GM23338 (cell line): Measurements from ENCODE around the gene PCSK7.

Source experiments
- CREB1 ChIP-seq: fragments of 250-450 bp; sonication (Bioruptor Pico); IDR thresholded peaks from 2 replicates; pipeline ENCODE4 v1.5.0; 2020; ENCODE audit warnings: low read depth, mild to moderate bottlenecking, moderate library complexity
- EZH2 ChIP-seq: fragments of 200-600 bp; sonication (generic); IDR thresholded peaks from one replicate; pipeline ENCODE4 v1.8.0; 2017; ENCODE audit warnings: antibody characterized with exemption, mild to moderate bottlenecking, low read depth; ENCODE audit not compliant: unreplicated experiment
- JUNB ChIP-seq: IDR thresholded peaks from one replicate; pipeline ENCODE4 v1.6.1; 2016; ENCODE audit warnings: antibody characterized with exemption; ENCODE audit not compliant: unreplicated experiment
- POLR2AphosphoS5 ChIP-seq: IDR thresholded peaks from 2 replicates; pipeline ENCODE4 v1.6.1; 2016; ENCODE audit warnings: antibody characterized with exemption, low read depth
- ZNF331 ChIP-seq: fragments of 250-450 bp; sonication (Bioruptor Pico); IDR thresholded peaks from 2 replicates; pipeline ENCODE4 v1.5.0; 2020; ENCODE audit warnings: low read depth, mild to moderate bottlenecking, moderate library complexity
- TF ChIP-seq, protein P1 (sequence below), 2 experiments: fragments of 200-600 bp in 1 of 2; sonication (generic) in 1 of 2; conservative IDR thresholded peaks; 2 replicates each; pipeline versions ENCODE4 v1.5.1 to v1.6.1; 2016 to 2017; ENCODE audit warnings: antibody characterized with exemption in 2 of 2, low read depth in 2 of 2, mild to moderate bottlenecking in 2 of 2, moderate library complexity in 1 of 2
- TF ChIP-seq, protein P2 (sequence below): IDR thresholded peaks from one replicate; pipeline ENCODE4 v1.6.1; 2018; ENCODE audit warnings: antibody characterized with exemption; ENCODE audit not compliant: unreplicated experiment

DNA sequence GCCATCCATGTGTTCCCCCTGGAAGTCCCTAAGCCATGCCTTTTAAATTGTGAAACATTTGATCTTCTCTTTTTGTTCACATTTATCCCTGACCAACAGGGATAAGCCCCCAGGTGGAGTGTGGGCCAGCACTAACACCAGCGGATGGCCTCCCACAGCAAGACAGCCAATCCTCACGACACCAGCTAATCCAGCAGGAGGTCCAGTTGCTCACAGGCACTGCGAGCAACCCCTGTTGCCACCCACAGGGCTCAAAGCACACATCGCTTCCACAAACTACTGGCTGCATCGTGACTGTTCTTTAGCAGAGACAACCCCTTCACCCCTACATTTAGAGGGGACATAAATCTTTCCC lies 2.0 kb downstream of the PCSK7 start:
- TF ChIP-seq POLR2AphosphoS5 (no peak), EZH2 (no peak), JUNB (no peak), ZNF331 (CRISPR knock-in tag) (no peak), CREB1 (CRISPR knock-in tag) (no peak)
- TF ChIP-seq, protein P1, sequence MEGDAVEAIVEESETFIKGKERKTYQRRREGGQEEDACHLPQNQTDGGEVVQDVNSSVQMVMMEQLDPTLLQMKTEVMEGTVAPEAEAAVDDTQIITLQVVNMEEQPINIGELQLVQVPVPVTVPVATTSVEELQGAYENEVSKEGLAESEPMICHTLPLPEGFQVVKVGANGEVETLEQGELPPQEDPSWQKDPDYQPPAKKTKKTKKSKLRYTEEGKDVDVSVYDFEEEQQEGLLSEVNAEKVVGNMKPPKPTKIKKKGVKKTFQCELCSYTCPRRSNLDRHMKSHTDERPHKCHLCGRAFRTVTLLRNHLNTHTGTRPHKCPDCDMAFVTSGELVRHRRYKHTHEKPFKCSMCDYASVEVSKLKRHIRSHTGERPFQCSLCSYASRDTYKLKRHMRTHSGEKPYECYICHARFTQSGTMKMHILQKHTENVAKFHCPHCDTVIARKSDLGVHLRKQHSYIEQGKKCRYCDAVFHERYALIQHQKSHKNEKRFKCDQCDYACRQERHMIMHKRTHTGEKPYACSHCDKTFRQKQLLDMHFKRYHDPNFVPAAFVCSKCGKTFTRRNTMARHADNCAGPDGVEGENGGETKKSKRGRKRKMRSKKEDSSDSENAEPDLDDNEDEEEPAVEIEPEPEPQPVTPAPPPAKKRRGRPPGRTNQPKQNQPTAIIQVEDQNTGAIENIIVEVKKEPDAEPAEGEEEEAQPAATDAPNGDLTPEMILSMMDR (conservative IDR thresholded peaks at IDR 0.05; ENCODE audit: low read depth in 2 of 2), result no peak
- TF ChIP-seq, protein P2, sequence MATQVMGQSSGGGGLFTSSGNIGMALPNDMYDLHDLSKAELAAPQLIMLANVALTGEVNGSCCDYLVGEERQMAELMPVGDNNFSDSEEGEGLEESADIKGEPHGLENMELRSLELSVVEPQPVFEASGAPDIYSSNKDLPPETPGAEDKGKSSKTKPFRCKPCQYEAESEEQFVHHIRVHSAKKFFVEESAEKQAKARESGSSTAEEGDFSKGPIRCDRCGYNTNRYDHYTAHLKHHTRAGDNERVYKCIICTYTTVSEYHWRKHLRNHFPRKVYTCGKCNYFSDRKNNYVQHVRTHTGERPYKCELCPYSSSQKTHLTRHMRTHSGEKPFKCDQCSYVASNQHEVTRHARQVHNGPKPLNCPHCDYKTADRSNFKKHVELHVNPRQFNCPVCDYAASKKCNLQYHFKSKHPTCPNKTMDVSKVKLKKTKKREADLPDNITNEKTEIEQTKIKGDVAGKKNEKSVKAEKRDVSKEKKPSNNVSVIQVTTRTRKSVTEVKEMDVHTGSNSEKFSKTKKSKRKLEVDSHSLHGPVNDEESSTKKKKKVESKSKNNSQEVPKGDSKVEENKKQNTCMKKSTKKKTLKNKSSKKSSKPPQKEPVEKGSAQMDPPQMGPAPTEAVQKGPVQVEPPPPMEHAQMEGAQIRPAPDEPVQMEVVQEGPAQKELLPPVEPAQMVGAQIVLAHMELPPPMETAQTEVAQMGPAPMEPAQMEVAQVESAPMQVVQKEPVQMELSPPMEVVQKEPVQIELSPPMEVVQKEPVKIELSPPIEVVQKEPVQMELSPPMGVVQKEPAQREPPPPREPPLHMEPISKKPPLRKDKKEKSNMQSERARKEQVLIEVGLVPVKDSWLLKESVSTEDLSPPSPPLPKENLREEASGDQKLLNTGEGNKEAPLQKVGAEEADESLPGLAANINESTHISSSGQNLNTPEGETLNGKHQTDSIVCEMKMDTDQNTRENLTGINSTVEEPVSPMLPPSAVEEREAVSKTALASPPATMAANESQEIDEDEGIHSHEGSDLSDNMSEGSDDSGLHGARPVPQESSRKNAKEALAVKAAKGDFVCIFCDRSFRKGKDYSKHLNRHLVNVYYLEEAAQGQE, result no peak
